Thoracic aorta (tissue), 2 donors: ENCODE results near the gene SLC4A2. TPM values are rescaled to one million over a fixed set of nuclear protein-coding genes. Genes with fewer than 3 reads are reported as not detected.

Experiments used
- ATAC-seq: fragments of 150-250 bp; one replicate; pipeline ENCODE4 v1.8.0; 2017; ENCODE audit warnings: low read depth; ENCODE audit not compliant: insufficient number of reproducible peaks, low FRiP score
- DNase-seq: peaks from one replicate; pipeline ENCODE4 v3.0.0-alpha.2; 2020; ENCODE audit warnings: low spot score
- H3K27ac ChIP-seq, 2 donors: fragments of 200-600 bp; sonication (generic); 1 replicate in 1 of 2; 2 replicates in 1 of 2; pipeline ENCODE4 v1.5.1; 2016; ENCODE audit warnings: mild to moderate bottlenecking in 2 of 2, moderate library complexity in 2 of 2
- H3K27me3 ChIP-seq: fragments of 200-600 bp; sonication (generic); replicated peaks from 2 replicates; pipeline ENCODE4 v1.6.0; 2016; ENCODE audit warnings: mild to moderate bottlenecking; ENCODE audit not compliant: insufficient read depth
- H3K36me3 ChIP-seq: fragments of 200-600 bp; sonication (generic); one replicate; pipeline ENCODE4 v1.5.1; 2016
- H3K4me1 ChIP-seq, 2 donors: fragments of 200-600 bp; sonication (generic); 1 replicate in 1 of 2; 2 replicates in 1 of 2; pipeline versions ENCODE4 v1.5.1 to v1.6.0; 2016; ENCODE audit warnings: low read depth in 2 of 2, mild to moderate bottlenecking in 1 of 2; ENCODE audit not compliant: control insufficient read depth in 1 of 2
- H3K4me3 ChIP-seq: fragments of 200-600 bp; sonication (generic); 2 replicates; pipeline ENCODE4 v1.5.1; 2016; ENCODE audit warnings: mild to moderate bottlenecking
- H3K9me3 ChIP-seq: fragments of 200-600 bp; sonication (generic); 2 replicates; pipeline ENCODE4 v1.5.1; 2016
- CTCF ChIP-seq: fragments of 200-600 bp; sonication (generic); IDR thresholded peaks from one replicate; pipeline ENCODE4 v1.5.1; 2019; ENCODE audit warnings: antibody characterized with exemption
- total RNA-seq, 2 donors: library from RNA; depleted of rRNA; stranded (reverse); fragments of >200 nt; gene quantifications; one replicate each; pipeline versions ENCODE4 v1.1.0 to v1.2.3, GENCODE V29; 2016

The SLC4A2 gene
- total RNA-seq, 2 donors from 2014 or later = 89.1 to 119 TPM

GRCh38 chr7:151031011-151031410 lies 28.4 kb upstream of the SLC4A2 start:
- H3K4me1 ChIP-seq = peaks cover 7 to 9% of the 10 kb centered on the region in 2 donors
- no peak overlapping the region for H3K27ac ChIP-seq

GRCh38 chr7:151032936-151033863 lies 26.2 kb upstream of the SLC4A2 start:
- Histone ChIP-seq H3K27me3 (no peaks in the 10 kb centered on the region), H3K27ac (no peak overlapping the region), H3K9me3 (no peaks in the 10 kb centered on the region), H3K36me3 (peaks cover 20% of the 10 kb centered on the region), H3K4me1 (peaks cover 5 to 7% of the 10 kb centered on the region in 2 donors), H3K4me3 (no peak overlapping the region)
- no peak for TF ChIP-seq CTCF
- DNase-seq = no peak
- ATAC-seq = no peak

More at GRCh38 chr7:151031011-151031410, 28.4 kb upstream of the SLC4A2 start:
- TF ChIP-seq CTCF = no peak
- no peaks in the 10 kb centered on the region for H3K27me3 ChIP-seq
- no peaks in the 10 kb centered on the region for H3K9me3 ChIP-seq
- H3K36me3 ChIP-seq = peaks cover 10% of the 10 kb centered on the region
- DNase-seq = no peak
- no peak for ATAC-seq
- no peak overlapping the region for H3K4me3 ChIP-seq

- no peak for DNase-seq
- H3K27me3 ChIP-seq = no peaks in the 10 kb centered on the region
- peaks cover 20% of the 10 kb centered on the region for H3K36me3 ChIP-seq
- no peak overlapping the region for H3K4me3 ChIP-seq
- ATAC-seq = no peak
- no peak overlapping the region for H3K27ac ChIP-seq
- H3K9me3 ChIP-seq = no peaks in the 10 kb centered on the region
- H3K4me1 ChIP-seq = peaks cover 9 to 11% of the 10 kb centered on the region in 2 donors
- TF ChIP-seq CTCF = no peak
Measured at GRCh38 chr7:151033864-151034249, 25.5 kb upstream of the SLC4A2 start.

DNA sequence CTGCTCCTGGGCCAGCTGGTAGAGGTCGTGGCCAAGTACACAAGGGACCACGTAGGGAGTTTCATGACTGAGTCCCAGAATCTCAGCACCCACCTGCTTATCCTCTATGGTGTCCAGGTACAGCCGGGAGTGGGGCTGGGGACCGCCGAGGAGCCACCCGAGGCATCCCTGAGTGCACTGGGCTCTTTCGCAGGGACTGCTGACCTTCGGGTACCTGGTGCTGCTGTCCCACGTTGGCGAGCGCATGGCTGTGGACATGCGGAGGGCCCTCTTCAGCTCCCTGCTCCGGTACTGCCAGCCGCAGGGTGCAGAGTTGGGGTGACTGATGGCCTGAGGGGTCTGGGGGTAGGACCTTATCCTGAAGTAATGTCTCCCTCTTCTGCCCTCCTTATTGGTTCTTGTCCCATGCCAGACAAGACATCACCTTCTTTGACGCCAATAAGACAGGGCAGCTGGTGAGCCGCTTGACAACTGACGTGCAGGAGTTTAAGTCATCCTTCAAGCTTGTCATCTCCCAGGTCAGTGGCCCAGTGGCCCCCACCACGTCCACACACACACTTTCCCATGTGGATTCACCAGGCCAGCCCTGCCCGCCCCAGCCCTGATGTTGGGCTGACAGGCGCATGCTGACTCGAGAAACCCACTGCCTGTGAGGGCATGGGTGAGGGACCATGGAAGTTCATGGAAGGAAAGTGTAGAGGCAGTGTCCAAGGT lies 24.9 kb upstream of the SLC4A2 start:
- Histone ChIP-seq H3K9me3 (no peaks in the 10 kb centered on the region), H3K4me3 (no peak overlapping the region), H3K4me1 (peaks cover 11 to 12% of the 10 kb centered on the region in 2 donors), H3K27ac (no peak overlapping the region), H3K27me3 (no peaks in the 10 kb centered on the region), H3K36me3 (peaks cover 20% of the 10 kb centered on the region)
- no peak for DNase-seq
- no peak for ATAC-seq
- TF ChIP-seq CTCF = no peak
